DND-41 (cell line): ENCODE results near the gene KSR2.

Experiments used
- ATAC-seq: fragments of 200-7000 bp; cut with Tn5 transposase; 3 replicates; pipeline ENCODE4 v1.9.1; 2021; ENCODE audit warnings: low read depth; ENCODE audit not compliant: insufficient read depth
- DNase-seq: peaks from one replicate; pipeline ENCODE4 v3.0.0-alpha.2; 2020
- H2AFZ ChIP-seq: 2 replicates; pipeline ENCODE4 v1.6.0; 2012; ENCODE audit warnings: low read depth, low read length
- H3K27ac ChIP-seq: 2 replicates; pipeline ENCODE4 v1.5.1; 2012; ENCODE audit warnings: low read length, inconsistent platforms
- H3K27me3 ChIP-seq: fragments of 200-600 bp; sonication (generic); 2 replicates; pipeline ENCODE4 v1.6.0; 2012; ENCODE audit warnings: low read length, mild to moderate bottlenecking, inconsistent platforms; ENCODE audit not compliant: insufficient read depth, poor library complexity
- H3K36me3 ChIP-seq: 2 replicates; pipeline ENCODE4 v1.5.1; 2012; ENCODE audit warnings: low read length, inconsistent platforms; ENCODE audit not compliant: insufficient read depth
- H3K4me1 ChIP-seq: 2 replicates; pipeline ENCODE4 v1.5.1; 2012; ENCODE audit warnings: mild to moderate bottlenecking, low read length; ENCODE audit not compliant: insufficient read depth
- H3K4me2 ChIP-seq: 2 replicates; pipeline ENCODE4 v1.6.0; 2012; ENCODE audit warnings: mild to moderate bottlenecking, moderate library complexity, low read length, inconsistent platforms; ENCODE audit not compliant: insufficient read depth
- H3K4me3 ChIP-seq, 2 experiments: fragments of 200-600 bp in 1 of 2; shearing (Covaris generic) in 1 of 2; 2 replicates each; pipeline ENCODE4 v1.5.1; 2012 to 2016; ENCODE audit warnings: inconsistent platforms in 2 of 2, low read length in 2 of 2, mild to moderate bottlenecking in 2 of 2, low read depth in 1 of 2, moderate library complexity in 1 of 2
- H3K79me2 ChIP-seq: 2 replicates; pipeline ENCODE4 v1.6.0; 2012; ENCODE audit warnings: low read length, inconsistent platforms; ENCODE audit not compliant: insufficient read depth
- H3K9ac ChIP-seq: 2 replicates; pipeline ENCODE4 v1.6.0; 2012; ENCODE audit warnings: low read depth, mild to moderate bottlenecking, inconsistent platforms, low read length, moderate library complexity
- H3K9me3 ChIP-seq: 2 replicates; pipeline ENCODE4 v1.5.1; 2012; ENCODE audit warnings: low read length, moderate library complexity, mild to moderate bottlenecking, inconsistent platforms; ENCODE audit not compliant: insufficient read depth, severe bottlenecking
- H4K20me1 ChIP-seq: 2 replicates; pipeline ENCODE4 v1.6.0; 2012; ENCODE audit warnings: low read length; ENCODE audit not compliant: insufficient read depth
- CTCF ChIP-seq: IDR thresholded peaks from 2 replicates; pipeline ENCODE4 v1.5.1; 2012; ENCODE audit warnings: borderline replicate concordance, low read length, moderate library complexity, mild to moderate bottlenecking; ENCODE audit not compliant: poor library complexity, severe bottlenecking; ENCODE audit errors: extremely low read depth
- EZH2 ChIP-seq: IDR thresholded peaks from 3 replicates; pipeline ENCODE4 v1.6.1; 2012; ENCODE audit warnings: borderline replicate concordance, low read depth, mild to moderate bottlenecking, moderate library complexity, low read length, inconsistent platforms; ENCODE audit not compliant: severe bottlenecking

KSR2 gene

GRCh38 chr12:117689857-117690256 is 278.9 kb downstream of the KSR2 start:
- Histone ChIP-seq H4K20me1 (no peaks in the 10 kb centered on the region), H3K4me1 (no peaks in the 10 kb centered on the region; the same call in 1 of the 2 replicates), H3K4me2 (no peak overlapping the region), H3K9ac (no peak overlapping the region), H3K4me3 (no peak overlapping the region), H3K36me3 (no peaks in the 10 kb centered on the region), H3K79me2 (no peaks in the 10 kb centered on the region), H2AFZ (no peak overlapping the region), H3K9me3 (no peaks in the 10 kb centered on the region), H3K27me3 (peaks cover 4% of the 10 kb centered on the region), H3K27ac (no peak overlapping the region)
- ATAC-seq, result no peak
- TF ChIP-seq EZH2 (no peak), CTCF (no peak)
- DNase-seq, result no peak

- Histone ChIP-seq H3K27me3 (peaks cover 4% of the 10 kb centered on the region), H4K20me1 (no peaks in the 10 kb centered on the region), H3K4me3 (no peak overlapping the region), H3K9ac (no peak overlapping the region), H3K27ac (no peak overlapping the region), H3K4me1 (no peaks in the 10 kb centered on the region; the same call in 1 of the 2 replicates), H3K9me3 (no peaks in the 10 kb centered on the region), H2AFZ (no peak overlapping the region), H3K36me3 (no peaks in the 10 kb centered on the region), H3K4me2 (no peak overlapping the region), H3K79me2 (no peaks in the 10 kb centered on the region)
- TF ChIP-seq EZH2 (no peak), CTCF (no peak)
- ATAC-seq (no peak), DNase-seq (no peak)
Measured at GRCh38 chr12:117688446-117688845, 280.3 kb downstream of the KSR2 start.

- H3K79me2 ChIP-seq, result no peaks in the 10 kb centered on the region
- H3K36me3 ChIP-seq, result no peaks in the 10 kb centered on the region
- DNase-seq (no peak), ATAC-seq (no peak)
- no peak overlapping the region for H3K4me3 ChIP-seq
- H3K9me3 ChIP-seq, result no peaks in the 10 kb centered on the region
- no peak overlapping the region for H3K9ac ChIP-seq
- TF ChIP-seq EZH2, result no peak
- no peak for TF ChIP-seq CTCF
- H3K4me2 ChIP-seq, result no peak overlapping the region
- peaks cover 4% of the 10 kb centered on the region for H3K27me3 ChIP-seq
- H2AFZ ChIP-seq, result no peak overlapping the region
- H3K27ac ChIP-seq, result no peak overlapping the region
- H3K4me1 ChIP-seq, result no peaks in the 10 kb centered on the region; the same call in 1 of the 2 replicates
- H4K20me1 ChIP-seq, result no peaks in the 10 kb centered on the region
Measured at GRCh38 chr12:117686911-117687377, 281.8 kb downstream of the KSR2 start.

GRCh38 chr12:117686210-117686609 is 282.6 kb downstream of the KSR2 start:
- DNase-seq, result no peak
- Histone ChIP-seq H3K9me3 (no peaks in the 10 kb centered on the region), H3K27me3 (peaks cover 4% of the 10 kb centered on the region), H2AFZ (no peak overlapping the region), H3K4me2 (no peak overlapping the region), H3K36me3 (no peaks in the 10 kb centered on the region), H3K27ac (no peak overlapping the region), H4K20me1 (no peaks in the 10 kb centered on the region), H3K4me3 (no peak overlapping the region), H3K4me1 (no peaks in the 10 kb centered on the region; the same call in 1 of the 2 replicates), H3K79me2 (no peaks in the 10 kb centered on the region), H3K9ac (no peak overlapping the region)
- no peak for ATAC-seq
- TF ChIP-seq CTCF (no peak), EZH2 (no peak)
